Transverse colon (tissue), 4 donors: Measurements from ENCODE around the gene IBA57.

Experiments
- CTCF ChIP-seq, 5 experiments: fragments of 200-600 bp in 3 of 5; fragments of 450-650 bp in 2 of 5; sonication (generic) in 3 of 5; IDR thresholded peaks; 1 replicate in 2 of 5; 2 replicates in 3 of 5; pipeline ENCODE4 v1.5.1; 2016 to 2017; ENCODE audit warnings: antibody characterized with exemption in 5 of 5, inconsistent platforms in 3 of 5, mild to moderate bottlenecking in 2 of 5, moderate library complexity in 1 of 5
- POLR2AphosphoS5 ChIP-seq, 3 donors: sonication (generic); formaldehyde crosslinking; IDR thresholded peaks; one replicate each; pipeline ENCODE4 v1.6.1; 2016; ENCODE audit warnings: antibody characterized with exemption in 3 of 3

GRCh38 chr1:228198977-228199590, 33.5 kb downstream of the IBA57 start:
- TF ChIP-seq CTCF (IDR thresholded peaks at IDR 0.05) = no peak
- TF ChIP-seq POLR2AphosphoS5 (IDR thresholded peaks at IDR 0.05) = no peak
